ENCODE results near the gene ARHGAP6. TPM values are rescaled to one million over a fixed set of nuclear protein-coding genes. Genes with fewer than 3 reads are reported as not detected.

The ARHGAP6 gene
- total RNA-seq, 1 experiment from 2014 or later = 0.07 TPM

DNA sequence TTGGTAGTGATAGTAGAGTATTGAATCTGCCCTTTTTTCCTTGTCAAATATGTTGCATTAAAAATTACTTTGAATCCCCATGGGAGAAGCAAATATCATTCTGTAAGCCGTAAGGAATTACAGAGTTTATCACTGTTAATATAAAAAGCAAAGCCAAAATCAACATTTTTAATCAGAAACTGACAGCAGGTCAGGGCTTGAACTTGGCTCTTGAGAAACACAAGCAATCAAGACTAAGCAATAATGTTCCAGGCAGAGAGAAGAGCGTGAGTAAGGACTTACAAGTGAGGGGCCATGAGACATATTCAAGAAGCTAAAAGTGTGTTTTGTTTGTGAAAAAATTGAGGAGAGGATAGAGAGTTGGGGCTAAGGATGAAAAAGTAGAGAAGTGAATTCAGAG, 68.2 kb downstream of the ARHGAP6 start:
- Histone ChIP-seq H3K9me3 (ENCODE audit: control insufficient read depth, low read depth, low read length) (no peaks in the 10 kb centered on the region), H3K23me2 (ENCODE audit: insufficient read length, low read depth, low read length, poor library complexity, severe bottlenecking) (no peaks in the 10 kb centered on the region), H2AK5ac (ENCODE audit: insufficient read length, low read length) (no peak overlapping the region), H4K20me1 (ENCODE audit: control insufficient read depth, insufficient read depth, insufficient read length) (no peaks in the 10 kb centered on the region), H3K4me1 (ENCODE audit: insufficient read depth, low read length) (no peaks in the 10 kb centered on the region), H2BK15ac (ENCODE audit: low read depth, low read length) (no peak overlapping the region), H3K79me1 (ENCODE audit: insufficient read depth, low read depth, low read length, poor library complexity, severe bottlenecking) (no peaks in the 10 kb centered on the region), H3K56ac (ENCODE audit: insufficient read length, low read depth, low read length) (no peak overlapping the region), H3K4me2 (ENCODE audit: insufficient read depth, insufficient read length, low read length) (no peak overlapping the region), H3K9ac (ENCODE audit: extremely low read depth, insufficient read length, low read length) (no peak overlapping the region), H3K27me3 (ENCODE audit: insufficient read depth, low read length) (no peaks in the 10 kb centered on the region), H2BK5ac (ENCODE audit: insufficient read length, low read length) (no peak overlapping the region), H4K91ac (ENCODE audit: insufficient read length, low read depth, low read length) (no peak overlapping the region), H3T11ph (ENCODE audit: low read length) (no peak overlapping the region), H3K4ac (ENCODE audit: low read depth, low read length) (no peak overlapping the region), H2BK120ac (ENCODE audit: low read depth, low read length, poor library complexity, severe bottlenecking) (no peak overlapping the region), H4K8ac (replicated peaks; ENCODE audit: insufficient read length, low read depth, low read length) (no peak overlapping the region), H3K14ac (ENCODE audit: insufficient read depth, low read length) (no peak overlapping the region), H4K5ac (ENCODE audit: insufficient read length, low read depth, low read length) (no peak overlapping the region), H2BK12ac (ENCODE audit: insufficient read length, low read depth, low read length) (no peak overlapping the region), H3K79me2 (ENCODE audit: insufficient read depth, low read length) (no peaks in the 10 kb centered on the region), H3K23ac (ENCODE audit: insufficient read length, low read depth, low read length) (no peak overlapping the region), H3K18ac (ENCODE audit: insufficient read length, low read depth, low read length) (no peak overlapping the region), H2AFZ (ENCODE audit: low read length) (no peak overlapping the region), H3K27ac (ENCODE audit: insufficient read length, low read depth, low read length) (no peak overlapping the region), H2BK20ac (ENCODE audit: low read depth, low read length, poor library complexity, severe bottlenecking) (no peak overlapping the region)
- H3K9me3 Mint-ChIP-seq = peaks cover 63 to 71% of the 10 kb centered on the region in 2 experiments
- no peaks in the 10 kb centered on the region for H3K4me1 Mint-ChIP-seq
- peaks cover 5% of the 10 kb centered on the region for H3K27me3 Mint-ChIP-seq (ENCODE audit: low read depth)
- H3K4me3 Mint-ChIP-seq = no peak overlapping the region
- WGBS (ENCODE audit: extremely low coverage, insufficient read length, low lambda C conversion rate) = no CpG with 5 or more reads among the region's 2 CpGs
- H3K36me3 Mint-ChIP-seq (ENCODE audit: insufficient read depth in 1 of 3, low read depth in 3 of 3) = peaks cover 0 to 4% (median 0%) of the 10 kb centered on the region in 3 experiments; a peak in 3 of 7 replicates
- TF ChIP-seq, protein P1, sequence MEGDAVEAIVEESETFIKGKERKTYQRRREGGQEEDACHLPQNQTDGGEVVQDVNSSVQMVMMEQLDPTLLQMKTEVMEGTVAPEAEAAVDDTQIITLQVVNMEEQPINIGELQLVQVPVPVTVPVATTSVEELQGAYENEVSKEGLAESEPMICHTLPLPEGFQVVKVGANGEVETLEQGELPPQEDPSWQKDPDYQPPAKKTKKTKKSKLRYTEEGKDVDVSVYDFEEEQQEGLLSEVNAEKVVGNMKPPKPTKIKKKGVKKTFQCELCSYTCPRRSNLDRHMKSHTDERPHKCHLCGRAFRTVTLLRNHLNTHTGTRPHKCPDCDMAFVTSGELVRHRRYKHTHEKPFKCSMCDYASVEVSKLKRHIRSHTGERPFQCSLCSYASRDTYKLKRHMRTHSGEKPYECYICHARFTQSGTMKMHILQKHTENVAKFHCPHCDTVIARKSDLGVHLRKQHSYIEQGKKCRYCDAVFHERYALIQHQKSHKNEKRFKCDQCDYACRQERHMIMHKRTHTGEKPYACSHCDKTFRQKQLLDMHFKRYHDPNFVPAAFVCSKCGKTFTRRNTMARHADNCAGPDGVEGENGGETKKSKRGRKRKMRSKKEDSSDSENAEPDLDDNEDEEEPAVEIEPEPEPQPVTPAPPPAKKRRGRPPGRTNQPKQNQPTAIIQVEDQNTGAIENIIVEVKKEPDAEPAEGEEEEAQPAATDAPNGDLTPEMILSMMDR (conservative IDR thresholded peaks at IDR 0.05) = no peak
- no peak for DNase-seq
- H3K27ac Mint-ChIP-seq = no peak overlapping the region

All from H9 (cell line).